ENCODE results near the gene GPR78.

The GPR78 gene

GRCh38 chr4:8587469-8588195 is 7.4 kb downstream of the GPR78 start:
- DNase-seq, result no peak

DNA sequence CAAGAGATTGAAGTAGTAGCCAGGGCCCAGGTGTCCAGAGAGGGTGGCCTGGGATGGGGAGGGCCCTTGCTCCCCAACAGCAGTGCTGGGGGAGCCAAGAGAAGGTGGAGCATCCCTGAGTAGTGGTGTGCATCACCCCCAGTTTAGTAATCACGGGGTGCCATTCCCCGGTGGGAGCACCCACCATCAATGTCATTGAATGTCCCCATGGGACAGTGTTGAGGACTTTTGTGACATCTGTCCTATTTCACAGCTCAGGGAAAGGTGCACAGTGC is 7.9 kb downstream of the GPR78 start:
- no peak for DNase-seq

DNA sequence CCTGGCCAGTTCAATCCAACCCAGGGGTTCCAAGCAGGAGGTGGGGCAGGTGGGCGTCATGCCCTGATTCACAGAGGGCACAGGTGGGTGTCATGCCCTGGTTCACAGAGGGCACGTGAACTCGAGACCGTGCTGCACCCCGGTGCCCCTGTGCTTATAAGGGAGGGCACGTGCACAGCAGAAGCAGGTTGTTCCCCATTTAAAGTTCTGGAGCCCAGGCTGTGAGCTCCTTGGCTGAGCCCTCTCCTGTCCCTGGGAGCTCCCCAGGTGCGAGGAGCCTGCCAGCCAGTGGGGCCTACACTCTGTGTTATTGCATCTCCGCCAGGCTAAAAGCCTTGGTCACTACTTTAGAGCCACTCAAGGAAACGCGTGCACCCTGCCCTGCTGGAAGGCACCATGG is 9.1 kb downstream of the GPR78 start:
- no peak for DNase-seq

DNA sequence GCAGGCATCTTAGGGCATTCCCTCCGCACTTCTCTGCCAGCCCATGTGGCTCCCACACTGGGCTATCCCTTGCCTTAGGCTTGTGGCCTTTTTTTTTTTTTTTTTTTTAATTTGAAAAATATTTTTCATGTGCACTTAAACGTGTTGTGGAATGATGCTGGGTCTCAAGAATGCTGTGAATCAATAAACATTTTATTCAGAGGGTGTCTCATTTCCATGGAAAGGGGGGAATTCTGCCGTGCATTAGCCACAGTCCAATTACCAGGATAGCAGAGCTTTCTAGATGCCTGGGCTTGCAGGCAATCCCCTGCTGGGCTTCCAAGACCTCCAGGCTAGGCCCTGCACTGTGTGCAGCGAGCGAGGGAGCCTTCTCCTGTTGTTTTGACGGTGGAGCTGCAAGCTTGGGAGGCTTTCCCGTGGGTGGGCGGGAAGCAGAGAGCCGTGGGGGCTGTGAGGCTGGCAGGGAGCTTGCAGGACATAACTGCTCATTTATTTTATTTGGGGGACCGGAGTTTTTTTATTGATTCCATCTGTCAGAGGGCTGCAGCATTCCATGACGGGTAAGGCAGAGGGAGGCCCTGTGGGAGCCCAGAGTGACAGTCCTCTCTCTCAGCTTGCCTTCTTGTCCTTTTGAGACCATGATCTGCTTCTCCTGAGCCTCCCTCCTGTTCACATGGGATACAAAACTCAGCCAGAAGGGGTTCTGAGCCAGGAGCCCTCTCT is 9.8 kb downstream of the GPR78 start:
- no peak for DNase-seq

GRCh38 chr4:8590546-8590880 is 10.3 kb downstream of the GPR78 start:
- no peak for DNase-seq

DNA sequence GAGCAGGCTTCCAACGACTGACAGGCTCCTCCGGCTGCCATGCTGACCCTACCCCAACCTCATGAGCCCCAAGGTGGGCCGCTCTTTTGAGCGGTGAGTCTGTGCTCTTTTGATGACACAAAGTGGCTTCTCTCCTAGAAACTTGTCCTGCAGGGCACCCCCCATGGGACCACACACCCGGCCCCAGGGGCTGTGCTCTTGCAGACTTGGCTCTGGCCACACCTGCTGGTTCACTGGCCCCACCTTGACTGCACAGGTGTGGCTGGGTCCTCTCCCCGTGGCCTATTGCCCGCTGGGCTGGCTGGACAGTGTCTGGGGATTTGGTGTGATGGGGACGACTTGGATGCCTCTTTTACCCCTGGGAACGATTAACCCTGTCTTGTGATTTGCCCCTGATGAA is 10.9 kb downstream of the GPR78 start:
- DNase-seq, result no peak

DNA sequence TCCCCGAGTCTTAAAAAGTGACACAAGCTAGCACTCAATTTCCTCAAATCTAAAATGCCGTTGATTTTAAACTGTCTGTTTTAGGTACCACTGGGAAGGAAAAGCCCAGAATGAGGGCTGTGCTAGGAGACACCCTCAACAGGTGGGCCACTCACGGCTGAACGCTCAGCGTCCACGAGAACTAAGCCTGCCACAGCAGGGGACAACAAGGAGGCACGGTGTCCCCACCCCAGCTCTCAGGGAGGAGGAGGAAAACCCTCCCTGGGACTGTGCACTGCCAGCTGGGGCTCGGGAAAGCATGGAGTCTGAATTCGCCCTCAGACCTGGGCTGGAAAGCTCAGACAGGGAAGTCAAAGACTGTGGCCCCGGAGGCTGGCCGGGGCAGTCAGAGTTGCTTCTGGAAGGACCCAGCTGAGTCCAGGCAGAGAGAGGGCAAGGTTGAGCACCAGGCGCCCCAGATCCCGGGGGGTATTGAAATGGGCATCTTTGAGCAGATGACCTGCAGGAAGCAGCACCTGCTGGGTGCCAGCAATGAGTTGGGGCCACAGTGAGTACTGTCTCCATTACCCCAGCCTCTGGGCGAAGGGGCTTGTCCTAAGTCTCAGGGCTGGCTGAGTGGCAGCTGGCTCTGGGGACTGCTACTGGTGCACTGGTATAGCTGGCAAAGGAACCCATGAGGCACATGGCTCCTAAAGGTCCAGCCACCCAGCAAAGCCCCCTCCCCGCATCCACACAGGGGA is 11.6 kb downstream of the GPR78 start:
- DNase-seq, result no peak

- DNase-seq, result no peak
Measured at GRCh38 chr4:8592366-8593263, 12.4 kb downstream of the GPR78 start, which contains the start of gene CPZ. Gene CPZ, plus strand, starts transcription at chr4:8592765. Its CDS starts 69 bp downstream, at chr4:8592834.

- DNase-seq, result no peak
Measured at GRCh38 chr4:8593264-8594096, 13.3 kb downstream of the GPR78 start.

DNA sequence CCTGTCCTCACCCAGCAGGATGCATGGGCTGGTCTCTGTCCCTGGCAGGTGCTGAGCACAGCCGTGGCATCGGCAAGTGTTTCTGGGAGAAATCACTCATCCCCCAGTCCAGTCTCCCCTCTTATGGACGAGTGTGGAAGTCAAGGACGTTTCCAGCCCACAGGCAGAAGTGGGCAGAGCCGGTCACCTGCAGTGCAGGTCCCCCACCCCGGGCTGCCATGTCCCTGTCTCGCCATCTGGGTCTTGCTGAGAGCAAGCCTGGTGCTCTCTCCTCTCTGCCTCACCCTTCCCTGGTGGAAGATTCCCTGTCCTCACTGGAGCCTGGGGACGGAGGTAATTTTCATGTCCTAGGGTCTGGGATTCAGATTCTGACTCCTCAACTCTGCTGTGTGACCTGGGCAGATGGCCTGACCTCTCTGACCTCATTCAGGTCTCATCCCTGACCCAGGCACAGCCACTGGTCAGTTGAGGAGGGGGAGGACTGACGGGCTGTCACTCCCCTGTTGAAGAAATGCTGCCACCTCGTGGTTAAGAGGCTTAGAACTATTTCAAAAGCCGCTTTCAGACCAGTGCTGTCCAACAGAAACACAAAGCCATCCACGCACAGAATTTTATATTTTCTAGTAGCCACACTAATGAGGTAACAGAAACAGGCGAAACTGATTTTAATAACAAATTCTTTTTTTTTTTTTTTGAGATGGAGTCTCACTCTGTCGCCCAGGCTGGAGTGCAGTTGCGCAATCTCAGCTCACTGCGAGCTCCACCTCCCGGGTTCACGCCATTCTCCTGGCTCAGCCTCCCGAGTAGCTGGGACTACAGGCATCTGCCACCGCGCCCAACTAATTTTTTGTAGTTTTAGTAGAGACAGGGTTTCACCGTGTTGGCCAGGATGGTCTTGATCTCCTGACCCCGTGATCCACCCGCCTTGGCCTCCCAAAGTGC is 14.2 kb downstream of the GPR78 start:
- DNase-seq, result no peak

- DNase-seq, result no peak
Measured at GRCh38 chr4:8595237-8596087, 15.3 kb downstream of the GPR78 start.

GRCh38 chr4:8596891-8597290 is 16.7 kb downstream of the GPR78 start:
- no peak for DNase-seq

DNA sequence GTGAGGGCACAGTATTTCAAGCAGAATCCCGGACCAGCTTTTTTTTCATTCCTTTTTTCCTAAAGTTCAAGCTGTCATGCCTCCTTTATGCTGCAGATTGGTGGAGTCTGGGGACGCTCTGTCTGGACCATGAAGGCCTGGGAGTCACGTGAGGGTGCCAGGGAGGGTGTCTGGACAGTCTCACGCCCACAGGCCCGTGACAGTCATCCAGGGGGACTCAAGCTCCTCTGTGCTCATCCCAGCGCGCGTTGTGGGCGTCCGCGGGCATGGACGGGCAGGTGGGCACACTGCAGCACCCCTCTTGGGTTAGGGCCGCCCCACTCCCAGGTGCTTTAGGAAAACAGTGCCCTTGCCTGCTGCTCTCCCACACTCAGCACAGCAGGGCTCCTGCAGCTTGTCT is 17.1 kb downstream of the GPR78 start:
- DNase-seq, result no peak

DNA sequence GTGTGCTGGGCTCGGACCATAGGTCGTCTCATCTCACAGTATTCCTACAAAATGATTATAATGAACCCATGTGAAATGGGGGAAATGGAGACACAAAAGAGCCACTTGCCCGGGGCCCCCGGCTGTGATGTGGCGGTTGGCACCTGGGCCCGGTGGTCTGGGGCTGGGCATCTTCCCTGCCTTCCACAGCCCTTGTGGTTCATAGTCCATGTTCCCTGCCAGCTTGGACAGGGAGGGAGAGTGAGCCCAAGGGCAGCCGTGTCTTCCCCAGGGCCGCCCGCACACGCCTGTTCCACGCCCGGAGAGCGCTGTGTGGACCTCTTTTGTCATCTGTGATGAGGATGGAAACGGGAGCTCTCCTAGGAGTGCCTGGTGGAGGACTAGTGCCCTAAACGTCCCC is 17.6 kb downstream of the GPR78 start:
- no peak for DNase-seq

- no peak for DNase-seq
Measured at GRCh38 chr4:8598391-8599090, 18.3 kb downstream of the GPR78 start.

DNA sequence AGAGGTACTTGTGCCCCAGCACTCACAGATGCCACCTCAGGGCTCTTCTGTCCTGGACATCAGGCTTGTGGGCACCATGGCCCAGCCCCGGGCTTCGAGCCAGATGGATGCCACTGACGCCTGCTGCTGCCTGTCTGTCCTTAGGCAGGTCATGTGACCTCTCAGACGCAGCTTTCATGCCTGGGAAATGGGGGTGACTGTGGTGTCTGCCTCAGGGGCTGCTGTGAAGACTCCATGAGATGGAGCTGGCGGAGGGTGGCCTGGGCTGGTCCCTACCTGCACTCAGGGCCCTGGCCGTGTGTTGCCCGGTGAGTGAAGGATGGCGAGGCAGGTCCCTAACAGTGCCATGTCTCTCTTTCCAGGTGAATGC is 18.9 kb downstream of the GPR78 start:
- DNase-seq, result no peak

GRCh38 chr4:8599657-8600056 is 19.5 kb downstream of the GPR78 start:
- DNase-seq, result no peak

GRCh38 chr4:8600266-8600665 is 20.1 kb downstream of the GPR78 start:
- DNase-seq, result no peak

- DNase-seq, result no peak
Measured at GRCh38 chr4:8600686-8601085, 20.5 kb downstream of the GPR78 start.

Data from effector CD8-positive, alpha-beta T cell (primary cell).